Ovary (tissue), 3 donors: ENCODE results near the gene SEMA4D.

ENCODE experiments used
- POLR2A ChIP-seq: fragments of 450-650 bp; IDR thresholded peaks from one replicate; pipeline ENCODE4 v1.6.1; 2017; ENCODE audit warnings: antibody characterized with exemption, mild to moderate bottlenecking, moderate library complexity
- TF ChIP-seq, protein P1 (sequence below), 3 donors: fragments of 450-650 bp in 2 of 3; fragments of 200-600 bp in 1 of 3; IDR thresholded peaks; one replicate each; pipeline versions ENCODE4 v1.5.1 to v1.8.0; 2016 to 2022; ENCODE audit warnings: antibody characterized with exemption in 3 of 3, mild to moderate bottlenecking in 1 of 3
- donor health status: DM: no; HTN: no; CAD: no.

DNA sequence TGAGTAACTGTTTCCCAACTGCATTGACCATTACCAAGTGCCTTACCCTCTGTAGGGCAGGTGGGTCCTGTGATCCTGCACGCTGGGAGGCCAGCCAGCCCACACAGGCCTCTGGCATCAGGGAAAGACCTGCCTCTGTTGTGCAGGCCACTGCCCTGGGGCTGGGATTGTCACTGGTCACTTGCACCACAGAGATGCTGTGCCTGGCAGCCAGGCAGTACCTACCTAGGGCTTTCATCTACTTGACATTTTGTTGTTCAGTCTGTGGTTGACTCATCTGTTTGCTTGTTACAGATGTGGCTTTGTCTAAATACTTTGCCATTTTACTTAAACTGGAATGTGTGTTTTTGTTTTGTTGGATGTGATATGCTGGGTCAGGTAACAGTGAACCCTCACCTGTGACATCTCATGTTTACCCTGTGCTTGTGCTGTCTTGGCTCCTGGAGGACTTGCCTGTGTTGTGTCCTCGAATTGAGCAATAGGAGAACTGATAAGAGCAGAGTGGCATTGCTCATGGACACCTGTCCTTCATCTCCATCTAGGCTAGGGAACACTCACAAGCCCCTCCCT lies 146.8 kb downstream of the SEMA4D start:
- TF ChIP-seq, protein P1, sequence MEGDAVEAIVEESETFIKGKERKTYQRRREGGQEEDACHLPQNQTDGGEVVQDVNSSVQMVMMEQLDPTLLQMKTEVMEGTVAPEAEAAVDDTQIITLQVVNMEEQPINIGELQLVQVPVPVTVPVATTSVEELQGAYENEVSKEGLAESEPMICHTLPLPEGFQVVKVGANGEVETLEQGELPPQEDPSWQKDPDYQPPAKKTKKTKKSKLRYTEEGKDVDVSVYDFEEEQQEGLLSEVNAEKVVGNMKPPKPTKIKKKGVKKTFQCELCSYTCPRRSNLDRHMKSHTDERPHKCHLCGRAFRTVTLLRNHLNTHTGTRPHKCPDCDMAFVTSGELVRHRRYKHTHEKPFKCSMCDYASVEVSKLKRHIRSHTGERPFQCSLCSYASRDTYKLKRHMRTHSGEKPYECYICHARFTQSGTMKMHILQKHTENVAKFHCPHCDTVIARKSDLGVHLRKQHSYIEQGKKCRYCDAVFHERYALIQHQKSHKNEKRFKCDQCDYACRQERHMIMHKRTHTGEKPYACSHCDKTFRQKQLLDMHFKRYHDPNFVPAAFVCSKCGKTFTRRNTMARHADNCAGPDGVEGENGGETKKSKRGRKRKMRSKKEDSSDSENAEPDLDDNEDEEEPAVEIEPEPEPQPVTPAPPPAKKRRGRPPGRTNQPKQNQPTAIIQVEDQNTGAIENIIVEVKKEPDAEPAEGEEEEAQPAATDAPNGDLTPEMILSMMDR (IDR thresholded peaks at IDR 0.05): no peak
- no peak for TF ChIP-seq POLR2A
